Measurements from ENCODE around the gene NAE1. TPM values are rescaled to one million over a fixed set of nuclear protein-coding genes. Genes with fewer than 3 reads are reported as not detected.

The NAE1 gene
- total RNA-seq, 2 experiments from 2014 or later = 85.0 to 106 TPM

- H3K9me3 ChIP-seq (ENCODE audit: low read length) = peaks cover 6% of the 10 kb centered on the region; the same call in 1 of the 2 replicates
- no TSS peak for BruUV-seq (replicated peaks)
- intact Hi-C loops (cut with micrococcal nuclease; ENCODE audit: unreplicated experiment) = loop anchor here (2.0 kb wide), 3 partner anchors 42 to 466 kb away; partner anchors contain the start of gene NAE1
- peak overlapping the region; percentile 89 for H2AFZ ChIP-seq (ENCODE audit: low read length)
- peak overlapping the region; percentile 68 for H3K4me2 ChIP-seq (ENCODE audit: low read length)
- H3K4me1 ChIP-seq (ENCODE audit: insufficient read depth, low read length, poor library complexity, severe bottlenecking) = peaks cover 37% of the 10 kb centered on the region
- TF ChIP-seq CTCF (conservative IDR thresholded peaks at IDR 0.05; ENCODE audit: low read length) = peak; percentile 99
- no peak for TF ChIP-seq EZH2phosphoT487 (IDR thresholded peaks at IDR 0.05; ENCODE audit: borderline replicate concordance, low read depth, low read length)
- ChIA-PET CTCF (ENCODE audit: unreplicated experiment) (interaction anchor here (0.7 to 1.6 kb wide), 3 partner anchors 10 to 146 kb away, joined by 3 to 6 read pairs (median 5); partner anchors contain the start of gene NAE1), POLR2A (interaction anchor here (1.1 to 1.2 kb wide), 3 partner anchors 9 to 56 kb away, joined by 3 to 5 read pairs (median 4); no protein-coding TSS in a partner anchor)
- no peaks in the 10 kb centered on the region for H3K36me3 ChIP-seq (ENCODE audit: insufficient read depth, low read length)
- no peaks in the 10 kb centered on the region for H3K79me2 ChIP-seq (ENCODE audit: insufficient read depth, low read depth, low read length)
- peak overlapping the region; percentile 42 for H3K27ac ChIP-seq (ENCODE audit: low read depth, low read length, poor library complexity, severe bottlenecking)
- H3K4me3 ChIP-seq (ENCODE audit: low read depth, low read length, poor library complexity, severe bottlenecking) = peak overlapping the region; percentile 37
- no peaks in the 10 kb centered on the region for H3K9me2 ChIP-seq (ENCODE audit: insufficient read depth, low read length)
- no peaks in the 10 kb centered on the region for H4K20me1 ChIP-seq (ENCODE audit: insufficient read depth, low read length)
- peak; percentile 88 for DNase-seq (ENCODE audit: low spot score)
Observed at GRCh38 chr16:66872943-66873684, 42.3 kb upstream of the NAE1 start.

GRCh38 chr16:66872559-66872942 is 41.8 kb upstream of the NAE1 start:
- intact Hi-C loops (cut with micrococcal nuclease; ENCODE audit: unreplicated experiment) = loop anchor here (2.0 kb wide), 3 partner anchors 42 to 466 kb away; partner anchors contain the start of gene NAE1
- BruUV-seq (replicated peaks) = no TSS peak
- peaks cover 6% of the 10 kb centered on the region; the same call in 1 of the 2 replicates for H3K9me3 ChIP-seq (ENCODE audit: low read length)
- no peaks in the 10 kb centered on the region for H3K9me2 ChIP-seq (ENCODE audit: insufficient read depth, low read length)
- H3K36me3 ChIP-seq (ENCODE audit: insufficient read depth, low read length) = no peaks in the 10 kb centered on the region
- H3K27ac ChIP-seq (ENCODE audit: low read depth, low read length, poor library complexity, severe bottlenecking) = no peak overlapping the region
- ChIA-PET CTCF (ENCODE audit: unreplicated experiment) (interaction anchor here (0.7 to 1.6 kb wide), 3 partner anchors 9 to 146 kb away, joined by 3 to 6 read pairs (median 5); partner anchors contain the start of gene NAE1), POLR2A (interaction anchor here (1.1 to 1.2 kb wide), 3 partner anchors 10 to 56 kb away, joined by 3 to 5 read pairs (median 4); no protein-coding TSS in a partner anchor)
- H3K4me1 ChIP-seq (ENCODE audit: insufficient read depth, low read length, poor library complexity, severe bottlenecking) = peaks cover 31% of the 10 kb centered on the region
- peak overlapping the region; percentile 37 for H3K4me3 ChIP-seq (ENCODE audit: low read depth, low read length, poor library complexity, severe bottlenecking)
- no peaks in the 10 kb centered on the region for H4K20me1 ChIP-seq (ENCODE audit: insufficient read depth, low read length)
- DNase-seq (ENCODE audit: low spot score) = no peak
- H2AFZ ChIP-seq (ENCODE audit: low read length) = peak overlapping the region; percentile 89
- peak overlapping the region; percentile 68 for H3K4me2 ChIP-seq (ENCODE audit: low read length)
- H3K79me2 ChIP-seq (ENCODE audit: insufficient read depth, low read depth, low read length) = no peaks in the 10 kb centered on the region
- TF ChIP-seq CTCF (conservative IDR thresholded peaks at IDR 0.05; ENCODE audit: low read length) (no peak), EZH2phosphoT487 (IDR thresholded peaks at IDR 0.05; ENCODE audit: borderline replicate concordance, low read depth, low read length) (no peak)
